Endodermal cell (in vitro differentiated cells): ENCODE data around the gene FCN2. TPM values are rescaled to one million over a fixed set of nuclear protein-coding genes. Genes with fewer than 3 reads are reported as not detected.

Source experiments
- DNase-seq: peaks from one replicate; pipeline ENCODE4 v3.0.0-alpha.2; 2017
- H3K27ac ChIP-seq: 2 replicates; pipeline ENCODE4 v1.5.1; 2013; ENCODE audit warnings: mild to moderate bottlenecking, low read depth, low read length, moderate library complexity
- H3K27me3 ChIP-seq: 2 replicates; pipeline ENCODE4 v1.6.1; 2013; ENCODE audit warnings: mild to moderate bottlenecking, low read length, moderate library complexity; ENCODE audit not compliant: insufficient read depth, control insufficient read depth, poor library complexity, severe bottlenecking
- H3K36me3 ChIP-seq: 2 replicates; pipeline ENCODE4 v1.7.0; 2013; ENCODE audit warnings: mild to moderate bottlenecking, low read length, moderate library complexity; ENCODE audit not compliant: control insufficient read depth, insufficient read depth
- H3K4me1 ChIP-seq: one replicate; pipeline ENCODE4 v1.7.0; 2013; ENCODE audit warnings: low read length; ENCODE audit not compliant: control insufficient read depth, insufficient read depth
- H3K4me3 ChIP-seq: 2 replicates; pipeline ENCODE4 v1.5.1; 2013; ENCODE audit warnings: mild to moderate bottlenecking, low read length, moderate library complexity
- H3K9ac ChIP-seq: 2 replicates; pipeline ENCODE4 v1.6.1; 2013; ENCODE audit warnings: mild to moderate bottlenecking, low read length, moderate library complexity; ENCODE audit not compliant: poor library complexity, severe bottlenecking; ENCODE audit errors: extremely low read depth
- H3K9me3 ChIP-seq: 2 replicates; pipeline ENCODE4 v1.6.1; 2013; ENCODE audit warnings: mild to moderate bottlenecking, low read length, moderate library complexity; ENCODE audit not compliant: control insufficient read depth
- H3K27ac Mint-ChIP-seq: 2 replicates; pipeline ENCODE4 v1.8.0; 2020; ENCODE audit warnings: mixed read lengths
- H3K27me3 Mint-ChIP-seq: 2 replicates; pipeline ENCODE4 v1.8.0; 2021; ENCODE audit warnings: mild to moderate bottlenecking, mixed read lengths; ENCODE audit not compliant: insufficient read depth
- H3K36me3 Mint-ChIP-seq: 2 replicates; pipeline ENCODE4 v1.8.0; 2020; ENCODE audit warnings: low read depth, mixed read lengths
- H3K4me1 Mint-ChIP-seq: 2 replicates; pipeline ENCODE4 v1.8.0; 2020; ENCODE audit warnings: mixed read lengths
- H3K4me3 Mint-ChIP-seq: 2 replicates; pipeline ENCODE4 v1.8.0; 2020; ENCODE audit warnings: mild to moderate bottlenecking, moderate library complexity, mixed read lengths
- H3K9me3 Mint-ChIP-seq: 2 replicates; pipeline ENCODE4 v1.8.0; 2020; ENCODE audit warnings: mild to moderate bottlenecking, mixed read lengths
- CTCF ChIP-seq: fragments of 200-600 bp; sonication (generic); conservative IDR thresholded peaks from 2 replicates; pipeline ENCODE4 v1.5.0; 2021; ENCODE audit warnings: antibody characterized with exemption, mild to moderate bottlenecking
- WGBS, 2 experiments: methylation state at CpG; one replicate each; pipeline versions ENCODE4 v1.1.5 to v1.1.7; 2013; ENCODE audit warnings: missing lambda C conversion rate in 2 of 2, mixed read lengths in 1 of 2; ENCODE audit not compliant: insufficient coverage in 1 of 2, insufficient read length in 1 of 2; 5-methylcytosine and 5-hydroxymethylcytosine counted together
- total RNA-seq, 2 donors: library from RNA; stranded (reverse); fragmentation: NEBNext Ultra II Directional in 1 of 2; extraction: Animal tissue kit (Norgen Biotek cat#: 25700) in 1 of 2; gene quantifications; 2 replicates in 1 of 2; 3 replicates in 1 of 2; pipeline ENCODE4 v1.2.1, GENCODE V29; 2021

The FCN2 gene
- total RNA-seq, 2 donors from 2014 or later = not detected

- H3K27ac Mint-ChIP-seq = no peak overlapping the region
These were observed 14.5 kb downstream of the FCN2 start for GRCh38 chr9:134895097-134895496.

GRCh38 chr9:134895567-134895907 is 14.9 kb downstream of the FCN2 start:
- H3K9me3 Mint-ChIP-seq = peaks cover 31% of the 10 kb centered on the region
- H3K36me3 Mint-ChIP-seq = no peaks in the 10 kb centered on the region
- Histone ChIP-seq H3K9ac (no peak overlapping the region), H3K4me3 (no peak overlapping the region), H3K27me3 (no peaks in the 10 kb centered on the region), H3K4me1 (no peaks in the 10 kb centered on the region), H3K9me3 (peaks cover 9% of the 10 kb centered on the region), H3K36me3 (no peaks in the 10 kb centered on the region), H3K27ac (no peak overlapping the region)
- peaks cover 3% of the 10 kb centered on the region for H3K27me3 Mint-ChIP-seq
- no peaks in the 10 kb centered on the region for H3K4me1 Mint-ChIP-seq
- DNase-seq = no peak
- no peak overlapping the region for H3K4me3 Mint-ChIP-seq
- H3K27ac Mint-ChIP-seq = no peak overlapping the region
- no peak for TF ChIP-seq CTCF
- 84 to 96% methylated on average over 2 of the region's 2 CpGs for WGBS, 2 experiments

More at GRCh38 chr9:134895097-134895496, 14.5 kb downstream of the FCN2 start:
- Mint-ChIP-seq H3K27me3 (peaks cover 3% of the 10 kb centered on the region), H3K4me1 (no peaks in the 10 kb centered on the region), H3K4me3 (no peak overlapping the region), H3K36me3 (no peaks in the 10 kb centered on the region), H3K9me3 (peaks cover 31% of the 10 kb centered on the region)
- no peak for TF ChIP-seq CTCF
- no peaks in the 10 kb centered on the region for H3K36me3 ChIP-seq
- peaks cover 9% of the 10 kb centered on the region for H3K9me3 ChIP-seq
- no peak for DNase-seq
- WGBS, 2 experiments = 92 to 100% methylated on average over 1 to 3 of the region's 3 CpGs
- H3K9ac ChIP-seq = no peak overlapping the region
- no peaks in the 10 kb centered on the region for H3K4me1 ChIP-seq
- no peak overlapping the region for H3K4me3 ChIP-seq
- H3K27ac ChIP-seq = no peak overlapping the region
- no peaks in the 10 kb centered on the region for H3K27me3 ChIP-seq

DNA sequence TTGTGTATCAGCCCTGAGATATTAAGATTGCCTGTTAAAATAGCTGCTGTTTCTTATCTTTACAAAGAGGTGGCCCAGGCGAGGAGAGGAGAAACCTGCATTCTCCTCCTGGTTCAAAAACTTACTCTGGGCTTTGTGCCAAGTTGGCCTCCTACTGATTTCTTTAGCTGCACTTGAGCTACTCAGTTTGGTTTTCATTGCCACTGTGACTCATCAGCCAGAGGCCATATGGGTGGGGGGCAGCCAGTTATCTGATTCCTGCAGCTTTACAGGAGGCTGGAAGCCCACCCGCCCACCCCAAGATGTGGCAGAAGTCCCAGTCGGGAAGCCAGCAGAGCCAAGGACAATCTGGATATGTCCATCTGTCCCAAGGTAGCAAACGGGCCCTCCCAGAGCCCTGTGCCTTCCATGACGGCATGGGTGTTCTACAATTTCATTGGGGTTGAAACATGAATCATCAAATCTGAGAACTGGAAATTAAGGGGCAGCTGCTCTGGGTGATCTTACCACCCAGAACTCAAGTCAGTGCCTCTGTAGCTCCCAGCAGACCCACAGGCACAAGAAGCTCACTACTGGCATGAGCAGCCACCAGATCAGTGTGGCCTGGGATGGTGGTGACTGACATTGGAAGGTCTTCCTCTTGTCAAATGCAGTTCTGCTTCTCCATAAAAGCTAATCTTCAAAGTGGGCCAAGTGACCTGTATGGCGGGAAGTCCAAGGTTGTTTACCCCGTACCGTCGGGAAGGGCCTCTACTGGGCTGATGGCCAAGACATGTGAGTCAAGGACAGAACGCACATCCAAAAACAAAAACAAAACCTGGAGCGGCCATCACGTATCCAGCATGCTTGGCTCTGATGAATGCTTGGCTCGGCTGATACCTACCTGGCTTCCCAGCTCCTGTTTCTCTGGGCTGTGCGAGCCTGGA is 15.6 kb downstream of the FCN2 start:
- Histone ChIP-seq H3K27ac (no peak overlapping the region), H3K27me3 (no peaks in the 10 kb centered on the region), H3K4me3 (no peak overlapping the region), H3K4me1 (no peaks in the 10 kb centered on the region), H3K36me3 (no peaks in the 10 kb centered on the region), H3K9ac (no peak overlapping the region), H3K9me3 (peaks cover 9% of the 10 kb centered on the region)
- Mint-ChIP-seq H3K36me3 (no peaks in the 10 kb centered on the region), H3K4me1 (no peaks in the 10 kb centered on the region), H3K9me3 (peaks cover 31% of the 10 kb centered on the region), H3K27ac (no peak overlapping the region), H3K27me3 (peaks cover 3% of the 10 kb centered on the region), H3K4me3 (no peak overlapping the region)
- no peak for TF ChIP-seq CTCF
- WGBS, 2 experiments = 84 to 93% methylated on average over 10 to 14 of the region's 14 CpGs
- DNase-seq = no peak
